WI38 (cell line): Measurements from ENCODE around the gene ZNF165.
A peak's percentile ranks its signal among the peaks of the same experiment; 100 is the strongest.

Experiments
- H3K4me3 ChIP-seq: 2 replicates; pipeline ENCODE4 v1.5.1; 2011; ENCODE audit warnings: low read depth, mild to moderate bottlenecking, control low read depth, low read length
- TF ChIP-seq, protein P1 (sequence below): IDR thresholded peaks from 2 replicates; pipeline ENCODE4 v1.5.1; 2012; ENCODE audit warnings: low read depth, mild to moderate bottlenecking, control low read depth, low read length

The ZNF165 gene

DNA sequence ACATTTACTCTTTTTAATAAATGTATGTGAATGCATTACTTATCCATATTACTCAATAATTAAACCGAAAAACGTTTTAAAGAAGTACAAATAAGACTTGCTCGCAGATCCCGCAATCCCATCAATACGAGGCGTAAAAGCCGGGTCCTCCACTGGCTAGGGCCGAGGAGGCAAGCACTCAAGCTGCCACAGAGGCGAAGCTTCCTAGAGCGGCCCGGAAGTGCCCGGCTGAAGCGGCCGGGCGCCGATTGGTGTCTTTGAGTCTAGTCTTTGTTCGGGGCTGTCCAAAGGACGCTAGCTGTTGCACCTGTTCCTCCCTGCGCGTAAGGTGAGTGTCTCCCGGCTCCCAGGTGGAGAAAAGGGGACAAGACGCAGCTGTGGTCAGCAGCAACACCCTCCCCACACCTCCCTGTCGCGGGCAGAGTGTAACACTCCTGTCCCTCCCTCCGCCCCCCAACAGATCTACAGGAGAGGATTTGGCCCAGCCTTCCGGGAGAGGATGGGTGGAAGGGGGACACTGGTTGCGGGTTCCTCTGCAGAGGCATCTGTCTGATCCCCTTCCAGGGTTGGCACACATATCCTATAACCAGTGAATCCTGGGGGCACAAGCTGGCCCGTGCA lies 44.1 kb downstream of the ZNF165 start, which contains the start of gene ZSCAN16:
TSS of gene ZSCAN16 (plus strand) at position 260 of the 621 bp plus-strand sequence. CDS start 835 bp downstream, outside the sequence.
- TF ChIP-seq, protein P1, sequence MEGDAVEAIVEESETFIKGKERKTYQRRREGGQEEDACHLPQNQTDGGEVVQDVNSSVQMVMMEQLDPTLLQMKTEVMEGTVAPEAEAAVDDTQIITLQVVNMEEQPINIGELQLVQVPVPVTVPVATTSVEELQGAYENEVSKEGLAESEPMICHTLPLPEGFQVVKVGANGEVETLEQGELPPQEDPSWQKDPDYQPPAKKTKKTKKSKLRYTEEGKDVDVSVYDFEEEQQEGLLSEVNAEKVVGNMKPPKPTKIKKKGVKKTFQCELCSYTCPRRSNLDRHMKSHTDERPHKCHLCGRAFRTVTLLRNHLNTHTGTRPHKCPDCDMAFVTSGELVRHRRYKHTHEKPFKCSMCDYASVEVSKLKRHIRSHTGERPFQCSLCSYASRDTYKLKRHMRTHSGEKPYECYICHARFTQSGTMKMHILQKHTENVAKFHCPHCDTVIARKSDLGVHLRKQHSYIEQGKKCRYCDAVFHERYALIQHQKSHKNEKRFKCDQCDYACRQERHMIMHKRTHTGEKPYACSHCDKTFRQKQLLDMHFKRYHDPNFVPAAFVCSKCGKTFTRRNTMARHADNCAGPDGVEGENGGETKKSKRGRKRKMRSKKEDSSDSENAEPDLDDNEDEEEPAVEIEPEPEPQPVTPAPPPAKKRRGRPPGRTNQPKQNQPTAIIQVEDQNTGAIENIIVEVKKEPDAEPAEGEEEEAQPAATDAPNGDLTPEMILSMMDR: no peak

DNA sequence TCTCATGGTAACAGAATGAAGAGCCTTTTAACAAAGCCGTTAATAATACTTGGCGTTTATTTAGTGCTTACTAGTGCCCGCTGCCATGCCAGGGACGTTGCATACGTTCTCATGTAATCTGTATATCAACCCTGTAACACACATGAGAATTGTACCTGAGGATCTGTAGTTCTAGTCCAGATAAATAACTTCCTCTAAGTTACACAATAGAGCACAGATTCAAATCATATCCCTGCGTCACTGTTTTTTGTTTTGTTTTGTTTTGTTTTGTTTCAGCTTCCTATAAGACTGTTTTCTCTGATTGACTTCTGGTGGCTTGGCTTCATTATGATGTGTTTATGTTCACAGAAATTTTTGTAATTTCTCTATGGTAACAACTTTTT lies 44.6 kb downstream of the ZNF165 start:
- TF ChIP-seq, protein P1: no peak
- peak overlapping the region; percentile 75 for H3K4me3 ChIP-seq

More for the DNA sequence above, 44.1 kb downstream of the ZNF165 start, which contains the start of gene ZSCAN16:
- peak within 1 kb of the TSS; percentile 75 for H3K4me3 ChIP-seq

GRCh38 chr6:28125401-28125800 lies 45.0 kb downstream of the ZNF165 start:
- TF ChIP-seq, protein P1: no peak
- H3K4me3 ChIP-seq: no peak overlapping the region

DNA sequence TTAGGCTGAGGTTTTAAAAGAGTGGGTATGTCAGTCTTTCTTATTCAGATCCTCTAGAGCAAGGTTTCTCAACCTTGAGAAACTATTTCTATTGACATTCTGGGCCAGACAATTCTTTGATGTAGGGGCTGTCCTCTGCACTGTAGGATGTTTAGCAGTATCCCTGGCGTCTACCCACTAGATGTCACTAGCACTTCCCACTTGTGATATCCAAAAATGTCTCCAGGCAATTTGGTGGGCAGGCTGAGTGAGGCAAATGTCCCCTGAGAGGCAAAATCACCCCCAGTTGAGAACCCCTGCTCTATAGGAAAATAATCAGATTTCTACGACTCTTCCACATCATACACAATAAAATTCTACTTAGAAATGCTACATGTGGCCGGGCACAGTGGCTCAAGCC lies 53.6 kb downstream of the ZNF165 start:
- no peak overlapping the region for H3K4me3 ChIP-seq
- TF ChIP-seq, protein P1: peak; percentile 24; the same call in 1 of the 2 replicates

- TF ChIP-seq, protein P1: no peak
These were observed 54.3 kb downstream of the ZNF165 start for GRCh38 chr6:28134716-28135115.

GRCh38 chr6:28135393-28135792 lies 55.0 kb downstream of the ZNF165 start:
- TF ChIP-seq, protein P1: no peak
- H3K4me3 ChIP-seq: peak overlapping the region; percentile 74; the same call in 1 of the 2 replicates

More at GRCh38 chr6:28134716-28135115, 54.3 kb downstream of the ZNF165 start:
- H3K4me3 ChIP-seq: no peak overlapping the region
